HEK293 (cell line): ENCODE data around the gene FTSJ1.
"Not testable (repeated sequence)": the region's sequence is repeated elsewhere in the genome, so short reads cannot be mapped to it uniquely, and the experiment has no call there.

ENCODE experiments used
- CTCF ChIA-PET: fragments of 350-600 bp; formaldehyde crosslinking; extraction: SDS; loops from one replicate; lab custom pipeline; 2021; ENCODE audit warnings: antibody characterized with exemption; lab: Yijun Ruan, JAX
- POLR2A ChIA-PET: fragments of 300-600 bp; formaldehyde crosslinking; extraction: SDS; loops from one replicate; lab custom pipeline; 2020; ENCODE audit warnings: antibody characterized with exemption, inconsistent platforms; lab: Yijun Ruan, JAX
- H3K27ac ChIP-seq: fragments of 200-500 bp; sonication (Bioruptor generic); 2 replicates; pipeline ENCODE4 v1.5.1; 2014; ENCODE audit warnings: low read depth, low read length, control low read depth, inconsistent platforms; ENCODE audit errors: extremely low read depth
- H3K36me3 ChIP-seq, 2 experiments: fragments of 200-500 bp in 1 of 2; sonication (Bioruptor generic) in 1 of 2; 1 replicate in 1 of 2; 2 replicates in 1 of 2; pipeline ENCODE4 v1.5.1; 2014 to 2017; ENCODE audit warnings: inconsistent platforms in 2 of 2, low read length in 2 of 2; ENCODE audit not compliant: control insufficient read depth in 2 of 2, insufficient read depth in 1 of 2
- H3K4me1 ChIP-seq: fragments of 200-500 bp; sonication (Bioruptor generic); 2 replicates; pipeline ENCODE4 v1.5.1; 2014; ENCODE audit warnings: mild to moderate bottlenecking, low read length, inconsistent platforms; ENCODE audit not compliant: control insufficient read depth, insufficient read depth
- H3K4me3 ChIP-seq: 2 replicates; pipeline ENCODE4 v1.5.1; 2011; ENCODE audit warnings: low read depth, mild to moderate bottlenecking, control low read depth, low read length, moderate library complexity
- H3K9me3 ChIP-seq: fragments of 200-500 bp; sonication (Bioruptor generic); 2 replicates; pipeline ENCODE4 v1.5.1; 2014; ENCODE audit warnings: low read depth, low read length, inconsistent platforms; ENCODE audit not compliant: control insufficient read depth, insufficient read depth
- GLI4 ChIP-seq: fragments of 450-650 bp; formaldehyde crosslinking; IDR thresholded peaks from 2 replicates; pipeline ENCODE4 v1.5.1; 2016; ENCODE audit warnings: missing biosample characterization, missing genetic modification characterization
- ZBTB11 ChIP-seq: fragments of 450-650 bp; formaldehyde crosslinking; conservative IDR thresholded peaks from 2 replicates; pipeline ENCODE4 v1.5.1; 2016; ENCODE audit warnings: low read depth, missing biosample characterization, missing genetic modification characterization
- ZNF138 ChIP-seq: fragments of 450-650 bp; formaldehyde crosslinking; IDR thresholded peaks from 2 replicates; pipeline ENCODE4 v1.5.1; 2016; ENCODE audit warnings: missing biosample characterization, missing genetic modification characterization, borderline replicate concordance
- ZNF394 ChIP-seq: fragments of 450-650 bp; formaldehyde crosslinking; IDR thresholded peaks from 2 replicates; pipeline ENCODE4 v1.5.1; 2016; ENCODE audit warnings: missing biosample characterization, missing genetic modification characterization, mild to moderate bottlenecking, moderate library complexity, borderline replicate concordance
- ZNF426 ChIP-seq: fragments of 450-650 bp; formaldehyde crosslinking; IDR thresholded peaks from 2 replicates; pipeline ENCODE4 v1.5.1; 2017; ENCODE audit warnings: missing biosample characterization, missing genetic modification characterization, mild to moderate bottlenecking, inconsistent platforms, moderate library complexity
- ZNF433 ChIP-seq: fragments of 450-650 bp; formaldehyde crosslinking; IDR thresholded peaks from 2 replicates; pipeline ENCODE4 v1.5.1; 2016; ENCODE audit warnings: missing biosample characterization, missing genetic modification characterization, low read depth
- ZNF518A ChIP-seq: fragments of 450-650 bp; formaldehyde crosslinking; conservative IDR thresholded peaks from 2 replicates; pipeline ENCODE4 v1.5.1; 2016; ENCODE audit warnings: low read depth, missing biosample characterization, missing genetic modification characterization
- ZNF555 ChIP-seq: fragments of 450-650 bp; formaldehyde crosslinking; conservative IDR thresholded peaks from 2 replicates; pipeline ENCODE4 v1.5.1; 2017; ENCODE audit warnings: missing biosample characterization, mild to moderate bottlenecking, missing genetic modification characterization, inconsistent platforms
- ZNF624 ChIP-seq: fragments of 450-650 bp; formaldehyde crosslinking; IDR thresholded peaks from 2 replicates; pipeline ENCODE4 v1.5.1; 2017; ENCODE audit warnings: missing biosample characterization, missing genetic modification characterization
- ZNF76 ChIP-seq: fragments of 450-650 bp; formaldehyde crosslinking; IDR thresholded peaks from 2 replicates; pipeline ENCODE4; 2016; ENCODE audit warnings: low read depth, missing biosample characterization, missing genetic modification characterization, borderline replicate concordance
- ZXDB ChIP-seq: fragments of 450-650 bp; formaldehyde crosslinking; IDR thresholded peaks from 2 replicates; pipeline ENCODE4 v1.5.1; 2016; ENCODE audit warnings: missing biosample characterization, missing genetic modification characterization

Gene FTSJ1

GRCh38 chrX:48475774-48476577 is at the start of gene FTSJ1 (continued):
- TF ChIP-seq ZNF138 = no peak
- no peak for TF ChIP-seq ZNF624 (tag by site-specific recombination)
- peak; percentile 99 for TF ChIP-seq ZNF76 (tag by site-specific recombination)
- no peak for TF ChIP-seq GLI4

GRCh38 chrX:48427027-48427716 is 48.8 kb upstream of the FTSJ1 start:
- CTCF ChIA-PET, H3K27ac ChIP-seq, H3K4me1 ChIP-seq, H3K9me3 ChIP-seq, H3K4me3 ChIP-seq, H3K36me3 ChIP-seq, POLR2A ChIA-PET: not testable (repeated sequence)

- H3K27ac ChIP-seq, H3K4me1 ChIP-seq, H3K36me3 ChIP-seq, H3K9me3 ChIP-seq, CTCF ChIA-PET, POLR2A ChIA-PET, H3K4me3 ChIP-seq: not testable (repeated sequence)
Measured at GRCh38 chrX:48429606-48430005, 46.4 kb upstream of the FTSJ1 start.

- H3K4me3 ChIP-seq, CTCF ChIA-PET, H3K4me1 ChIP-seq, H3K27ac ChIP-seq, H3K9me3 ChIP-seq, H3K36me3 ChIP-seq, POLR2A ChIA-PET: not testable (repeated sequence)
Measured at GRCh38 chrX:48430166-48430565, 45.8 kb upstream of the FTSJ1 start.

- CTCF ChIA-PET, POLR2A ChIA-PET, H3K4me3 ChIP-seq: not testable (repeated sequence)
Measured at GRCh38 chrX:48433713-48434112, 42.3 kb upstream of the FTSJ1 start.

GRCh38 chrX:48447201-48447600 is 28.8 kb upstream of the FTSJ1 start:
- H3K4me1 ChIP-seq, H3K27ac ChIP-seq, H3K4me3 ChIP-seq, H3K36me3 ChIP-seq, POLR2A ChIA-PET, H3K9me3 ChIP-seq: not testable (repeated sequence)
- TF ChIP-seq ZXDB (tag by site-specific recombination) (0 out of 2 replicates have a peak, but pooled peaks have one; percentile 14), ZNF426 (tag by site-specific recombination) (peak; percentile 61), ZNF555 (peak; percentile 41), ZNF433 (tag by site-specific recombination) (0 out of 2 replicates have a peak, but pooled peaks have one; percentile 5), ZBTB11 (tag by site-specific recombination) (peak; percentile 42), ZNF394 (tag by site-specific recombination) (peak; percentile 57; the same call in 1 of the 2 replicates), ZNF518A (tag by site-specific recombination) (peak; percentile 62; the same call in 1 of the 2 replicates)
- CTCF ChIA-PET = interaction anchor here (0.6 kb wide), 1 partner anchor 92 kb away, joined by 3 read pairs; no protein-coding TSS in a partner anchor

More at GRCh38 chrX:48433713-48434112, 42.3 kb upstream of the FTSJ1 start:
- H3K4me1 ChIP-seq, H3K36me3 ChIP-seq, H3K9me3 ChIP-seq, H3K27ac ChIP-seq: not testable (repeated sequence)
